Mesendoderm (in vitro differentiated cells): Measurements from ENCODE around the gene ETFA.

Experiments used
- DNase-seq: peaks from one replicate; pipeline ENCODE4 v3.0.0; 2013
- H2AK5ac ChIP-seq: 2 replicates; pipeline ENCODE4 v1.6.1; 2013; ENCODE audit warnings: low read length, inconsistent platforms
- H2BK120ac ChIP-seq: 2 replicates; pipeline ENCODE4 v1.6.1; 2013; ENCODE audit warnings: low read depth, mild to moderate bottlenecking, low read length, moderate library complexity, mixed read lengths
- H2BK15ac ChIP-seq: replicated peaks from 2 replicates; pipeline ENCODE4 v1.6.1; 2013; ENCODE audit warnings: low read depth, mild to moderate bottlenecking, moderate library complexity
- H2BK5ac ChIP-seq: 2 replicates; pipeline ENCODE4 v1.6.1; 2013; ENCODE audit warnings: low read length, inconsistent platforms
- H3K18ac ChIP-seq: 2 replicates; pipeline ENCODE4 v1.6.1; 2013; ENCODE audit warnings: mild to moderate bottlenecking, low read length, mixed read lengths
- H3K23ac ChIP-seq: one replicate; pipeline ENCODE4 v1.6.1; 2013; ENCODE audit warnings: low read length
- H3K27ac ChIP-seq: 2 replicates; pipeline ENCODE4 v1.5.1; 2013; ENCODE audit warnings: low read depth, mild to moderate bottlenecking, inconsistent platforms, low read length, moderate library complexity
- H3K27me3 ChIP-seq: 2 replicates; pipeline ENCODE4 v1.6.1; 2013; ENCODE audit warnings: low read length, control low read depth, mild to moderate bottlenecking, inconsistent platforms; ENCODE audit not compliant: insufficient read depth, poor library complexity
- H3K36me3 ChIP-seq: 2 replicates; pipeline ENCODE4 v1.6.1; 2013; ENCODE audit warnings: low read length, inconsistent platforms; ENCODE audit not compliant: control insufficient read depth, insufficient read depth
- H3K4ac ChIP-seq: one replicate; pipeline ENCODE4 v1.6.1; 2013; ENCODE audit warnings: low read depth, mild to moderate bottlenecking, low read length, moderate library complexity
- H3K4me1 ChIP-seq: 2 replicates; pipeline ENCODE4 v1.6.1; 2013; ENCODE audit warnings: low read depth, low read length, inconsistent platforms; ENCODE audit not compliant: control insufficient read depth
- H3K4me2 ChIP-seq: 2 replicates; pipeline ENCODE4 v1.6.1; 2013; ENCODE audit warnings: low read length
- H3K4me3 ChIP-seq: 2 replicates; pipeline ENCODE4 v1.5.1; 2013; ENCODE audit warnings: mild to moderate bottlenecking, low read length
- H3K56ac ChIP-seq: one replicate; pipeline ENCODE4 v1.6.1; 2013; ENCODE audit warnings: low read length
- H3K79me1 ChIP-seq: 2 replicates; pipeline ENCODE4 v1.6.1; 2013; ENCODE audit warnings: low read length, inconsistent platforms
- H3K79me2 ChIP-seq: 2 replicates; pipeline ENCODE4 v1.6.1; 2013; ENCODE audit warnings: mild to moderate bottlenecking, low read length; ENCODE audit not compliant: control insufficient read depth, insufficient read depth
- H3K9ac ChIP-seq: 2 replicates; pipeline ENCODE4 v1.6.1; 2013; ENCODE audit warnings: low read length, inconsistent platforms
- H4K5ac ChIP-seq: one replicate; pipeline ENCODE4 v1.6.1; 2013; ENCODE audit warnings: low read length
- H4K8ac ChIP-seq: one replicate; pipeline ENCODE4 v1.6.1; 2013; ENCODE audit warnings: low read depth, mild to moderate bottlenecking, control low read depth, low read length, moderate library complexity
- WGBS: extraction: QIAGEN DNeasy Blood & Tissue Kit; methylation state at CpG from one replicate; pipeline ENCODE4 v1.1.7; 2013; ENCODE audit warnings: low lambda C conversion rate, missing lambda C conversion rate; ENCODE audit not compliant: insufficient coverage; ENCODE audit errors: extremely low coverage; 5-methylcytosine and 5-hydroxymethylcytosine counted together

The ETFA gene

DNA sequence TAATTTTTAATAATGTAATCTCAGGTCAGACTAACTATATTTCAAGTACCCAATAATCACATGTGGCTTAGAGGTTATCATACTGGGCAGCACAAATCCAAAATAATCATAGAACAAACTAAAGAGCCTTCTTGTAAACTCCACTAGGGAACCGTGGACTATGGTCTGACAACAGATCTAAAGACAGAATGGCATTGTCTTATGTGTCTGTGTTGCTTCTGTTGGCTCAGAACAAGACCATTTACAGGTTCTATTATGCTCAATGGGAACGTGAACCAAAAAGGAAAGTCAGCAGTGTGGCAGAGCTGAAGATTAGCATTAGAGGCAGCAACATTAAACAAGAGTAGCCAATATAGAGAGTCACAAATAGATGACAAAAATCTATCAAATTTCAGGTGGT, 74.9 kb downstream of the ETFA start:
- Histone ChIP-seq H2BK15ac (no peak overlapping the region), H3K56ac (no peak overlapping the region), H2AK5ac (no peak overlapping the region), H4K8ac (no peak overlapping the region), H3K79me1 (no peaks in the 10 kb centered on the region), H3K9ac (no peak overlapping the region), H3K79me2 (no peaks in the 10 kb centered on the region), H3K27ac (no peak overlapping the region), H2BK5ac (no peak overlapping the region), H3K27me3 (no peaks in the 10 kb centered on the region), H3K4ac (no peak overlapping the region), H3K4me2 (no peak overlapping the region), H4K5ac (no peak overlapping the region), H3K23ac (no peak overlapping the region), H3K36me3 (no peaks in the 10 kb centered on the region), H3K4me3 (no peak overlapping the region), H3K18ac (no peak overlapping the region), H3K4me1 (no peaks in the 10 kb centered on the region), H2BK120ac (no peak overlapping the region)
- DNase-seq = no peak
- WGBS = no CpG with 5 or more reads among the region's 2 CpGs

DNA sequence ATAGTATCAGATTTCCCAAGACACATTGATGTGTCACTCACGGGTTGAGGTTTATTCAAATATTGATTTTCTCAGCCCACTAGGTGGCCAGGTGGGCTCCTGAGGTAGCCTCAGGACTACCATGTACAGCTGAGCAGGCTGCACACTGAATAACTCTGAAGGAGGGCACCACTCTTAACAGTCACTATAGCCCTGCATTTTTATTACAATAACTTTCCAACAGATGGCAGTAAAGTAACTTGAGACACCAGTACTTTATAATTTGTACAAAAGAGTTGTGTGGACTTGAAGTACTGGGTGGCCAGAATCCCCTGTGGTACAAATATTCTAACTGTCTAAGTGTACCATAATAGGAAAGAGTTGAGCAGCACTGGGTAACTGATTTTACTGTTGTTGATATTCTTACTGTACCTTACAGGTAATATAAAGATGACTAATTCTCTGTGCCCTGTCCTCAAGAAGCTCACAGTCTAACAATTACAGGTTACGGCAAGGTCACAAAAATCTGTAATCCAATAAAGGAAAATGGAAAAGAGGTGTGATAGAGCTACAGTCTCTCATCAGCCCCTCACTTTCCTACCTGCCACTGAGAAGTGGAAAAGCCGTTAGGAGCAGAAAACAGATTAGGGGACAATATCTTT, 76.0 kb downstream of the ETFA start:
- Histone ChIP-seq H3K27me3 (no peaks in the 10 kb centered on the region), H3K9ac (no peak overlapping the region), H2AK5ac (no peak overlapping the region), H2BK5ac (no peak overlapping the region), H2BK120ac (no peak overlapping the region), H3K27ac (no peak overlapping the region), H4K8ac (no peak overlapping the region), H4K5ac (no peak overlapping the region), H3K56ac (no peak overlapping the region), H3K4me3 (no peak overlapping the region), H3K4me2 (no peak overlapping the region), H3K4ac (no peak overlapping the region), H3K79me2 (no peaks in the 10 kb centered on the region), H3K23ac (no peak overlapping the region), H3K79me1 (no peaks in the 10 kb centered on the region), H2BK15ac (no peak overlapping the region), H3K4me1 (no peaks in the 10 kb centered on the region), H3K36me3 (no peaks in the 10 kb centered on the region), H3K18ac (no peak overlapping the region)
- peak; percentile 61 for DNase-seq
- no CpG with 5 or more reads among the region's 3 CpGs for WGBS

DNA sequence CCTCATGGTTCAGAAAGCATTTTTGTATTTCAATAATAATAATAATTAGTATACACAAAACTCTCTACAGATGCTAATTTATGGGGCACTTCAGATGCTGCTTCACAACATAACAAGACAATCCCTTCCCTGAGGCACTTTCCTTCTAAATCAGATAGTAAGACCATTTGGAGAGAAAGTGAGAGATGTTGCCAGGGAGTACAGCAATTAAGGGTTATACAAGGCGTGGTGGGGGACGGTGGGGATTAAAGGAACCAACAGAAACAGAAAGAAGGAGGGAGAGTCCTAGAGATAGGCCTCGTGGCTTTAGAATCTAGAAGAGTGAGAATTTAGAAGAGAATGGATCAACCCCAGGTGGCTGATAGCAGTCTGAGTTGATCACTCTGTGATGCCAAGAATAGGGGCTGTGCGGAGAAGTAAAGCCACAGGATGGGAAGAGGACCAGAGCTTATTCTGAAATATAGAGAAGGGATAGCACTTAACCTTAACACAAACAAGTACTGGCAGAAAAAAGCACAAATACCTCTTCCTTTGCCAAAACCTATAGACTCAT, 76.9 kb downstream of the ETFA start:
- H3K27me3 ChIP-seq = no peaks in the 10 kb centered on the region
- no peaks in the 10 kb centered on the region for H3K79me2 ChIP-seq
- WGBS = no CpG with 5 or more reads among the region's 4 CpGs
- H3K18ac ChIP-seq = no peak overlapping the region
- no peak overlapping the region for H3K4me3 ChIP-seq
- H2BK120ac ChIP-seq = no peak overlapping the region
- no peaks in the 10 kb centered on the region for H3K79me1 ChIP-seq
- no peaks in the 10 kb centered on the region for H3K36me3 ChIP-seq
- no peaks in the 10 kb centered on the region for H3K4me1 ChIP-seq
- H3K9ac ChIP-seq = no peak overlapping the region
- H3K4me2 ChIP-seq = no peak overlapping the region
- H3K56ac ChIP-seq = no peak overlapping the region
- H3K4ac ChIP-seq = no peak overlapping the region
- H2BK15ac ChIP-seq = no peak overlapping the region
- no peak overlapping the region for H2AK5ac ChIP-seq
- DNase-seq = peak; percentile 30
- H3K27ac ChIP-seq = no peak overlapping the region
- H4K8ac ChIP-seq = no peak overlapping the region
- no peak overlapping the region for H4K5ac ChIP-seq
- no peak overlapping the region for H3K23ac ChIP-seq
- no peak overlapping the region for H2BK5ac ChIP-seq

DNA sequence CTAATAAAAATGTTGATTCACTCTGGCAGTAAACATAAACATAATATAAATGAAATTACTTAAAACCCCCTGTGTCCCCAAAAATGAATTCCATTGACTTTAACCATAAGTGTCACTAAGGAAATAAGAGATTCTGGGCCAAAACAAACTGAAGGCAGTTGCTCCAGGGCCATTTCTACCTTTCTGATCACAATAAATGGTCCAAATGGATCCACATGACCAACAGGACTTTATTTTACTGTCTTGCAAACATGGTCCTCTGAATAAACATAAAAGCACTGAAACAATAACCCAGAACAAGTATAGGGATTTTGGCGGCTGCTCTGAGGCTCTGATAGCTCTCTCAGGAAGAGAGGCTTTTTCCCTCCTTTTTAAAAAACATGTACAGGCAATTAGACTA, 77.3 kb downstream of the ETFA start:
- Histone ChIP-seq H4K8ac (no peak overlapping the region), H2AK5ac (no peak overlapping the region), H2BK120ac (no peak overlapping the region), H4K5ac (no peak overlapping the region), H3K23ac (no peak overlapping the region), H3K9ac (no peak overlapping the region), H3K4ac (no peak overlapping the region), H3K79me2 (no peaks in the 10 kb centered on the region), H3K4me3 (no peak overlapping the region), H3K4me2 (no peak overlapping the region), H3K18ac (no peak overlapping the region), H3K36me3 (no peaks in the 10 kb centered on the region), H3K4me1 (no peaks in the 10 kb centered on the region), H2BK5ac (no peak overlapping the region), H2BK15ac (no peak overlapping the region), H3K27ac (no peak overlapping the region), H3K79me1 (no peaks in the 10 kb centered on the region), H3K56ac (no peak overlapping the region), H3K27me3 (no peaks in the 10 kb centered on the region)
- no CpG with 5 or more reads among the region's 1 CpG for WGBS
- DNase-seq = no peak

DNA sequence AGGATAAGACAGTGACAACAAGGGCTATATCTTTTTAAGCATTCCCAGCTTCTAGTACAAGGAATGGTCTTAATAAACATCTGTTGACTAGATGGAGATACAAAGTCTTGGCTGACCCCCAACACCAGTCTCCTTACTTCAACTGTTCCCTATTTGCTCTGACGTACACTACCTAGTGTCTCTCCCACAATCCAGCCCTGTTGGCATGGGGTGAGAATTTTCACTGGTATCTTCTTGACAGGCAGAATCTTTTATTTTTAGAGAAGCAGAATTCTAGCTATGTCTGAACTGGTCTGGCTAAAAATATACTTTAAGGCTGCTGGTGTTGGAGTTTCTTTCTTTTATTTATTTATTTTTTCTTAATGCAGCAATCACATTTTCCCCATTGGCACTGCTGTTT, 82.0 kb downstream of the ETFA start:
- Histone ChIP-seq H3K9ac (no peak overlapping the region), H2AK5ac (no peak overlapping the region), H3K27ac (no peak overlapping the region), H2BK15ac (no peak overlapping the region), H4K8ac (no peak overlapping the region), H4K5ac (no peak overlapping the region), H3K23ac (no peak overlapping the region), H3K56ac (no peak overlapping the region), H3K18ac (no peak overlapping the region), H3K27me3 (no peaks in the 10 kb centered on the region), H3K79me2 (no peaks in the 10 kb centered on the region), H2BK120ac (no peak overlapping the region), H3K4me3 (no peak overlapping the region), H3K4me2 (no peak overlapping the region), H3K4ac (no peak overlapping the region), H3K79me1 (no peaks in the 10 kb centered on the region), H2BK5ac (no peak overlapping the region), H3K4me1 (no peaks in the 10 kb centered on the region), H3K36me3 (no peaks in the 10 kb centered on the region)
- no CpG with 5 or more reads among the region's 1 CpG for WGBS
- DNase-seq = no peak

DNA sequence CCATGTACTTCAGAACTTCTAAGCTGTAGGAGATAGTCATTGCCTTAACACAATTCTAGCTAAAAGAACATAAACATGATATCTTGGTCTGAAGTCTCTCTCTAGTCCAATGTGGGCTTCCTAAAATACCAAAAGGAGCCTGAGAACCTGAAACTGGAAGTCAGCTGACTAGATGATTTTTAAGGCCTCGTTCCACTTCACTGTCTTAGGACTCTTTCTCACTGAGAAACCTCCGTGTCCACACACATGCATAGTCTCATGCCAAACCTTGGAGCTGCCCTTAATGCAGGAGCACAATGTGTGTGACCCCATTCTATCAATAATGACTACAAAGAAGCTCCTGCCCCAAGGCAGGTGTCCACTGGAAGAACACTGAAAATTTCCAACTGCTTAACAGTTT, 87.7 kb downstream of the ETFA start:
- Histone ChIP-seq H3K9ac (no peak overlapping the region), H3K56ac (no peak overlapping the region), H3K79me2 (no peaks in the 10 kb centered on the region), H3K4me3 (no peak overlapping the region), H3K36me3 (no peaks in the 10 kb centered on the region), H3K27ac (no peak overlapping the region), H4K8ac (no peak overlapping the region), H3K4ac (no peak overlapping the region), H3K79me1 (no peaks in the 10 kb centered on the region), H3K18ac (no peak overlapping the region), H2BK15ac (no peak overlapping the region), H2AK5ac (no peak overlapping the region), H3K27me3 (no peaks in the 10 kb centered on the region), H3K4me1 (no peaks in the 10 kb centered on the region), H3K23ac (no peak overlapping the region), H4K5ac (no peak overlapping the region), H3K4me2 (no peak overlapping the region), H2BK120ac (no peak overlapping the region), H2BK5ac (no peak overlapping the region)
- no peak for DNase-seq
- no CpG with 5 or more reads among the region's 2 CpGs for WGBS
